PC-9 (cell line): ENCODE results near the gene BRAP. TPM values are rescaled to one million over a fixed set of nuclear protein-coding genes. Genes with fewer than 3 reads are reported as not detected.

Experiments
- BruUV-seq: library from RNA; stranded (reverse); fragments of 400-500 nt; replicated peaks from 2 replicates; lab custom pipeline; 2021; lab: Mats Ljungman, UMichigan
- CTCF ChIA-PET: fragments of 300-600 bp; sonication (Branson Sonifier 250); formaldehyde crosslinking; loops from one replicate; lab custom pipeline; 2022; ENCODE audit warnings: antibody characterized with exemption; lab: Charles Lee
- POLR2A ChIA-PET: fragments of 300-600 bp; sonication (Branson Sonifier 250); formaldehyde crosslinking; loops from one replicate; lab custom pipeline; 2022; ENCODE audit warnings: antibody characterized with exemption; ENCODE audit not compliant: unreplicated experiment; lab: Charles Lee
- DNase-seq, 2 experiments: peaks; one replicate each; pipeline versions ENCODE4 v3.0.0 to v3.0.0-alpha.2; 2015 to 2022; ENCODE audit warnings: mixed read lengths in 1 of 2
- H2AFZ ChIP-seq: fragments of 200-600 bp; sonication (generic); 2 replicates; pipeline ENCODE4 v1.8.1; 2017; ENCODE audit warnings: antibody characterized with exemption
- H3F3A ChIP-seq: fragments of 200-600 bp; sonication (generic); 2 replicates; pipeline ENCODE4 v1.8.1; 2017; ENCODE audit warnings: antibody characterized with exemption, mild to moderate bottlenecking, low read depth; ENCODE audit not compliant: insufficient read depth
- H3K27ac ChIP-seq: fragments of 200-600 bp; sonication (generic); 2 replicates; pipeline ENCODE4 v1.6.1; 2016; ENCODE audit warnings: mixed run types
- H3K27me3 ChIP-seq: fragments of 200-600 bp; sonication (generic); 2 replicates; pipeline ENCODE4 v1.6.1; 2016; ENCODE audit warnings: low read depth, mixed run types; ENCODE audit not compliant: insufficient read depth
- H3K36me3 ChIP-seq: fragments of 200-600 bp; sonication (generic); 2 replicates; pipeline ENCODE4 v1.6.1; 2016; ENCODE audit warnings: low read depth, mixed run types
- H3K4me1 ChIP-seq: fragments of 200-600 bp; sonication (generic); replicated peaks from 2 replicates; pipeline ENCODE4 v1.6.1; 2016; ENCODE audit warnings: mixed run types; ENCODE audit not compliant: insufficient read depth
- H3K4me2 ChIP-seq: fragments of 200-600 bp; sonication (generic); 2 replicates; pipeline ENCODE4 v1.6.1; 2017; ENCODE audit warnings: mixed run types
- H3K4me3 ChIP-seq: fragments of 200-600 bp; sonication (generic); 2 replicates; pipeline ENCODE4 v1.6.1; 2016; ENCODE audit warnings: mixed run types
- H3K79me2 ChIP-seq: fragments of 200-600 bp; sonication (generic); 2 replicates; pipeline ENCODE4 v1.6.1; 2017; ENCODE audit warnings: low read depth, mixed run types
- H3K9me2 ChIP-seq: fragments of 200-600 bp; sonication (generic); 2 replicates; pipeline ENCODE4 v1.8.1; 2017; ENCODE audit warnings: mild to moderate bottlenecking; ENCODE audit not compliant: insufficient read depth
- H3K9me3 ChIP-seq: fragments of 200-600 bp; sonication (generic); 2 replicates; pipeline ENCODE4 v1.8.1; 2016; ENCODE audit warnings: low read depth; ENCODE audit not compliant: insufficient read depth
- H4K20me1 ChIP-seq: fragments of 200-600 bp; sonication (generic); 2 replicates; pipeline ENCODE4 v1.8.1; 2017; ENCODE audit not compliant: insufficient read depth
- CTCF ChIP-seq: fragments of 200-600 bp; sonication (generic); conservative IDR thresholded peaks from 2 replicates; pipeline ENCODE4 v1.6.1; 2017; ENCODE audit warnings: mixed run types, antibody characterized with exemption, mild to moderate bottlenecking, moderate library complexity
- EZH2 ChIP-seq: fragments of 200-600 bp; sonication (generic); IDR thresholded peaks from 2 replicates; pipeline ENCODE4 v1.8.0; 2017; ENCODE audit warnings: antibody characterized with exemption, low read depth
- intact Hi-C: fragments of 100-400 bp; cut with micrococcal nuclease; formaldehyde crosslinking; loops from one replicate; pipeline ENCODE4 v1.10.0; 2022; ENCODE audit not compliant: unreplicated experiment
- total RNA-seq: library from RNA; stranded (reverse); gene quantifications from 2 replicates; pipeline ENCODE4 v1.2.3, GENCODE V29; 2021

Gene BRAP
- total RNA-seq, 1 experiment from 2014 or later, result 15.8 TPM

GRCh38 chr12:111705672-111706071, 19.9 kb upstream of the BRAP start:
- H3K4me1 ChIP-seq, result no peaks in the 10 kb centered on the region
- ChIA-PET POLR2A (interaction anchor here (0.6 kb wide), 1 partner anchor 402 kb away, joined by 7 read pairs; no protein-coding TSS in a partner anchor), CTCF (no interaction called here)
- no peak overlapping the region for H2AFZ ChIP-seq
- DNase-seq, result no peak
- H3K9me3 ChIP-seq, result no peaks in the 10 kb centered on the region
- TF ChIP-seq CTCF (no peak), EZH2 (no peak)
- no peaks in the 10 kb centered on the region for H3K27me3 ChIP-seq
- peaks cover 7% of the 10 kb centered on the region for H3K36me3 ChIP-seq
- H3K9me2 ChIP-seq, result no peaks in the 10 kb centered on the region
- H3K27ac ChIP-seq, result no peak overlapping the region
- H3K4me2 ChIP-seq, result no peak overlapping the region
- no peak overlapping the region for H3K4me3 ChIP-seq
- no peaks in the 10 kb centered on the region for H3F3A ChIP-seq
- no peaks in the 10 kb centered on the region for H3K79me2 ChIP-seq
- intact Hi-C loops, result no loop called here
- H4K20me1 ChIP-seq, result no peaks in the 10 kb centered on the region
- no TSS peak for BruUV-seq

- no peaks in the 10 kb centered on the region for H3F3A ChIP-seq
- no peaks in the 10 kb centered on the region for H3K9me2 ChIP-seq
- no peaks in the 10 kb centered on the region for H3K9me3 ChIP-seq
- H3K36me3 ChIP-seq, result peaks cover 7% of the 10 kb centered on the region
- no peak overlapping the region for H2AFZ ChIP-seq
- no peak for DNase-seq
- CTCF ChIA-PET, result no interaction called here
- H4K20me1 ChIP-seq, result no peaks in the 10 kb centered on the region
- no TSS peak for BruUV-seq
- H3K27ac ChIP-seq, result no peak overlapping the region
- no peaks in the 10 kb centered on the region for H3K79me2 ChIP-seq
- no peaks in the 10 kb centered on the region for H3K4me1 ChIP-seq
- H3K4me3 ChIP-seq, result no peak overlapping the region
- H3K4me2 ChIP-seq, result no peak overlapping the region
- TF ChIP-seq EZH2 (no peak), CTCF (no peak)
- intact Hi-C loops, result no loop called here
- POLR2A ChIA-PET, result no interaction called here
- no peaks in the 10 kb centered on the region for H3K27me3 ChIP-seq
Measured at GRCh38 chr12:111699962-111700361, 14.2 kb upstream of the BRAP start.

GRCh38 chr12:111693818-111694217, 8.1 kb upstream of the BRAP start:
- Histone ChIP-seq H3K79me2 (no peaks in the 10 kb centered on the region), H3K4me2 (no peak overlapping the region), H3F3A (no peaks in the 10 kb centered on the region), H3K9me3 (no peaks in the 10 kb centered on the region), H3K9me2 (no peaks in the 10 kb centered on the region), H3K4me3 (no peak overlapping the region), H3K4me1 (no peaks in the 10 kb centered on the region), H4K20me1 (no peaks in the 10 kb centered on the region), H3K27ac (no peak overlapping the region), H3K36me3 (no peaks in the 10 kb centered on the region; the same call in 1 of the 2 replicates), H3K27me3 (no peaks in the 10 kb centered on the region), H2AFZ (no peak overlapping the region)
- intact Hi-C loops, result no loop called here
- DNase-seq, result no peak
- no TSS peak for BruUV-seq
- TF ChIP-seq EZH2 (no peak), CTCF (no peak)
- CTCF ChIA-PET, result interaction anchor here (0.6 kb wide), 1 partner anchor 111 kb away, joined by 5 read pairs; no protein-coding TSS in a partner anchor
- POLR2A ChIA-PET, result no interaction called here
